IMR-90 (cell line): Measurements from ENCODE around the gene ATG14. TPM values are rescaled to one million over a fixed set of nuclear protein-coding genes. Genes with fewer than 3 reads are reported as not detected.

ENCODE experiments used
- ATAC-seq: fragments of 200-7000 bp; cut with Tn5 transposase; 2 replicates; pipeline ENCODE4 v1.9.1; 2020; ENCODE audit warnings: low read depth, mild to moderate bottlenecking, moderate library complexity
- BruUV-seq: library from RNA; stranded (reverse); fragments of 400-500 nt; replicated peaks from 2 replicates; lab custom pipeline; 2021; lab: Mats Ljungman, UMichigan
- CTCF ChIA-PET: fragments of 300-600 bp; formaldehyde crosslinking; extraction: SDS; loops from one replicate; lab custom pipeline; 2021; ENCODE audit warnings: antibody characterized with exemption; lab: Yijun Ruan, JAX
- POLR2A ChIA-PET: fragments of 300-600 bp; sonication (Branson Sonifier 250); formaldehyde crosslinking; loops from one replicate; lab custom pipeline; 2022; ENCODE audit warnings: antibody characterized with exemption; ENCODE audit not compliant: unreplicated experiment; lab: Charles Lee
- DNase-seq: peaks from one replicate; pipeline ENCODE4 v3.0.0; 2013
- H2AFZ ChIP-seq: replicated peaks from 2 replicates; pipeline ENCODE3; 2013; ENCODE audit warnings: low read length, mild to moderate bottlenecking; ENCODE audit not compliant: poor library complexity
- H2AK5ac ChIP-seq: 2 replicates; pipeline ENCODE4 v1.6.1; 2013; ENCODE audit warnings: low read depth, low read length, inconsistent platforms
- H2AK9ac ChIP-seq: replicated peaks from 2 replicates; pipeline ENCODE3; 2013; ENCODE audit warnings: mild to moderate bottlenecking, low read depth, low read length, moderate library complexity; ENCODE audit not compliant: poor library complexity
- H2BK120ac ChIP-seq: 2 replicates; pipeline ENCODE4 v1.6.1; 2013; ENCODE audit warnings: low read depth, low read length, inconsistent platforms
- H2BK15ac ChIP-seq: 3 replicates; pipeline ENCODE4 v1.6.1; 2013; ENCODE audit warnings: low read depth, low read length, inconsistent platforms
- H2BK20ac ChIP-seq: 2 replicates; pipeline ENCODE4 v1.6.1; 2013; ENCODE audit warnings: low read depth, mild to moderate bottlenecking, inconsistent platforms, low read length, moderate library complexity
- H2BK5ac ChIP-seq: 2 replicates; pipeline ENCODE4 v1.6.1; 2013; ENCODE audit warnings: mild to moderate bottlenecking, low read depth, low read length, inconsistent platforms; ENCODE audit not compliant: poor library complexity, severe bottlenecking
- H3K14ac ChIP-seq: replicated peaks from 2 replicates; pipeline ENCODE4 v1.6.1; 2013; ENCODE audit warnings: low read depth, low read length, inconsistent platforms
- H3K18ac ChIP-seq: 2 replicates; pipeline ENCODE4 v1.6.1; 2013; ENCODE audit warnings: low read depth, low read length, control low read depth
- H3K23ac ChIP-seq: 2 replicates; pipeline ENCODE4 v1.6.1; 2013; ENCODE audit warnings: low read depth, low read length, inconsistent platforms
- H3K27ac ChIP-seq: 2 replicates; pipeline ENCODE4 v1.5.1; 2013; ENCODE audit warnings: mild to moderate bottlenecking, control low read depth, low read length; ENCODE audit not compliant: insufficient read depth
- H3K27me3 ChIP-seq: 2 replicates; pipeline ENCODE4 v1.6.1; 2013; ENCODE audit warnings: low read length; ENCODE audit not compliant: control insufficient read depth, insufficient read depth
- H3K36me3 ChIP-seq: 2 replicates; pipeline ENCODE4 v1.6.1; 2013; ENCODE audit warnings: low read length, mixed read lengths; ENCODE audit not compliant: control insufficient read depth, insufficient read depth
- H3K4ac ChIP-seq: 2 replicates; pipeline ENCODE4 v1.6.1; 2013; ENCODE audit warnings: low read depth, low read length, inconsistent platforms
- H3K4me1 ChIP-seq: 2 replicates; pipeline ENCODE4 v1.6.1; 2013; ENCODE audit warnings: low read length, mixed read lengths; ENCODE audit not compliant: control insufficient read depth, insufficient read depth
- H3K4me2 ChIP-seq: 2 replicates; pipeline ENCODE4 v1.6.1; 2013; ENCODE audit warnings: low read depth, mild to moderate bottlenecking, control low read depth, low read length, moderate library complexity
- H3K4me3 ChIP-seq: 2 replicates; pipeline ENCODE4 v1.5.1; 2013; ENCODE audit warnings: low read depth, mild to moderate bottlenecking, control low read depth, low read length, moderate library complexity; ENCODE audit not compliant: insufficient read depth
- H3K56ac ChIP-seq: 2 replicates; pipeline ENCODE4 v1.6.1; 2013; ENCODE audit warnings: low read length, inconsistent platforms; ENCODE audit not compliant: insufficient read depth; ENCODE audit errors: extremely low read depth
- H3K79me1 ChIP-seq, 2 experiments: 2 replicates each; pipeline ENCODE4 v1.6.1; 2013; ENCODE audit warnings: low read length in 2 of 2, inconsistent platforms in 1 of 2, low read depth in 1 of 2
- H3K9ac ChIP-seq: 2 replicates; pipeline ENCODE4 v1.6.1; 2013; ENCODE audit warnings: low read depth, low read length, control low read depth
- H3K9me1 ChIP-seq: 2 replicates; pipeline ENCODE4 v1.6.1; 2013; ENCODE audit warnings: low read length, inconsistent platforms; ENCODE audit not compliant: insufficient read depth
- H3K9me3 ChIP-seq: 2 replicates; pipeline ENCODE4 v1.6.1; 2013; ENCODE audit warnings: low read length; ENCODE audit not compliant: control insufficient read depth, insufficient read depth
- H4K20me1 ChIP-seq: 2 replicates; pipeline ENCODE4 v1.6.1; 2013; ENCODE audit warnings: low read length, inconsistent platforms; ENCODE audit not compliant: insufficient read depth
- H4K5ac ChIP-seq: 2 replicates; pipeline ENCODE4 v1.6.1; 2013; ENCODE audit warnings: mild to moderate bottlenecking, low read depth, low read length, control low read depth
- H4K8ac ChIP-seq, 2 experiments: 2 replicates each; pipeline ENCODE4 v1.6.1; 2013; ENCODE audit warnings: low read depth in 2 of 2, low read length in 2 of 2, control low read depth in 1 of 2, inconsistent platforms in 1 of 2
- H4K91ac ChIP-seq: 2 replicates; pipeline ENCODE4 v1.6.1; 2013; ENCODE audit warnings: low read depth, low read length, inconsistent platforms; ENCODE audit not compliant: insufficient read depth
- BHLHE40 ChIP-seq: fragments of 150-350 bp; IDR thresholded peaks from 2 replicates; pipeline ENCODE4 v1.6.1; 2016; ENCODE audit warnings: mild to moderate bottlenecking, low read depth, low read length
- CEBPB ChIP-seq: IDR thresholded peaks from 2 replicates; pipeline ENCODE4 v1.6.1; 2012; ENCODE audit warnings: low read depth, low read length, improper control_type of control experiment
- CHD1 ChIP-seq: IDR thresholded peaks from 2 replicates; pipeline ENCODE4 v1.6.1; 2012; ENCODE audit warnings: low read depth, low read length, improper control_type of control experiment
- FOS ChIP-seq: fragments of 150-350 bp; IDR thresholded peaks from 2 replicates; pipeline ENCODE4 v1.6.1; 2016; ENCODE audit warnings: low read depth, low read length
- MAFK ChIP-seq: IDR thresholded peaks from 2 replicates; pipeline ENCODE4 v1.6.1; 2012; ENCODE audit warnings: low read depth, low read length, improper control_type of control experiment
- MAZ ChIP-seq: IDR thresholded peaks from 2 replicates; pipeline ENCODE4 v1.6.1; 2012; ENCODE audit warnings: low read depth, mild to moderate bottlenecking, low read length, improper control_type of control experiment, moderate library complexity, borderline replicate concordance
- MXI1 ChIP-seq: IDR thresholded peaks from 2 replicates; pipeline ENCODE4 v1.6.1; 2012; ENCODE audit warnings: low read depth, mild to moderate bottlenecking, low read length, moderate library complexity, borderline replicate concordance
- NFE2L2 ChIP-seq: fragments of 150-350 bp; IDR thresholded peaks from 2 replicates; pipeline ENCODE4 v1.6.1; 2016; ENCODE audit warnings: low read depth, mild to moderate bottlenecking, low read length
- POLR2A ChIP-seq: IDR thresholded peaks from 2 replicates; pipeline ENCODE4 v1.6.1; 2012; ENCODE audit warnings: mild to moderate bottlenecking, low read depth, low read length
- RAD21 ChIP-seq: IDR thresholded peaks from 2 replicates; pipeline ENCODE4 v1.6.1; 2012; ENCODE audit warnings: low read length, improper control_type of control experiment
- RCOR1 ChIP-seq: IDR thresholded peaks from 2 replicates; pipeline ENCODE4 v1.6.1; 2012; ENCODE audit warnings: mild to moderate bottlenecking, low read length, improper control_type of control experiment; ENCODE audit not compliant: insufficient replicate concordance
- RFX5 ChIP-seq: IDR thresholded peaks from 2 replicates; pipeline ENCODE4 v1.8.0; 2012; ENCODE audit warnings: low read depth, mild to moderate bottlenecking, low read length, moderate library complexity
- SMC3 ChIP-seq: fragments of 150-350 bp; IDR thresholded peaks from 2 replicates; pipeline ENCODE4 v1.6.1; 2016; ENCODE audit warnings: low read depth, mild to moderate bottlenecking, antibody characterized with exemption, low read length, moderate library complexity
- WGBS, 2 experiments: methylation state at CpG; one replicate each; pipeline versions ENCODE4 v1.1.5 to v1.1.7; 2013; ENCODE audit warnings: missing lambda C conversion rate in 2 of 2; ENCODE audit not compliant: insufficient read length in 1 of 2; ENCODE audit errors: extremely low coverage in 2 of 2; 5-methylcytosine and 5-hydroxymethylcytosine counted together
- dilution Hi-C: fragments of 300-500 bp; cut with HindIII; formaldehyde crosslinking; loops from one replicate; pipeline ENCODE4 v1.14.3; 2018; ENCODE audit warnings: low sequenced_read_pairs; ENCODE audit not compliant: unreplicated experiment
- in situ Hi-C: fragments of 300-500 bp; cut with MboI; formaldehyde crosslinking; loops from 3 replicates; pipeline ENCODE4 v1.14.3; 2019; ENCODE audit warnings: low sequenced_read_pairs, inconsistent platforms, mixed read lengths
- intact Hi-C: fragments of 100-400 bp; cut with micrococcal nuclease; formaldehyde crosslinking; loops from 2 replicates; pipeline ENCODE4 v1.10.0; 2022
- polyA plus RNA-seq, 3 experiments: library from polyadenylated mRNA; depleted of rRNA; stranded (reverse); fragments of >200 nt; gene quantifications; 2 replicates each; pipeline ENCODE4 v1.2.3, GENCODE V29; 2012; ENCODE audit warnings: low replicate concordance in 1 of 3
- total RNA-seq: library from RNA; depleted of rRNA; stranded (reverse); fragments of >200 nt; gene quantifications from 2 replicates; pipeline ENCODE4 v1.2.3, GENCODE V29; 2012
- TF ChIP-seq, protein P1 (sequence below): fragments of 150-350 bp; IDR thresholded peaks from 2 replicates; pipeline ENCODE4 v1.6.1; 2017; ENCODE audit warnings: mild to moderate bottlenecking, antibody characterized with exemption, low read length, low read depth
- TF ChIP-seq, protein P2 (sequence below): fragments of 150-350 bp; IDR thresholded peaks from 2 replicates; pipeline ENCODE4 v1.6.1; 2016; ENCODE audit warnings: low read depth, mild to moderate bottlenecking, low read length, moderate library complexity, borderline replicate concordance
- TF ChIP-seq, protein P3 (sequence below): conservative IDR thresholded peaks from 2 replicates; pipeline ENCODE4 v1.5.1; 2012; ENCODE audit warnings: mild to moderate bottlenecking, low read depth, low read length, improper control_type of control experiment

Gene ATG14
- total and polyA plus RNA-seq, 2 of the 4 experiments (the other 2 are of a cell fraction): 5.0 to 12.4 TPM

DNA sequence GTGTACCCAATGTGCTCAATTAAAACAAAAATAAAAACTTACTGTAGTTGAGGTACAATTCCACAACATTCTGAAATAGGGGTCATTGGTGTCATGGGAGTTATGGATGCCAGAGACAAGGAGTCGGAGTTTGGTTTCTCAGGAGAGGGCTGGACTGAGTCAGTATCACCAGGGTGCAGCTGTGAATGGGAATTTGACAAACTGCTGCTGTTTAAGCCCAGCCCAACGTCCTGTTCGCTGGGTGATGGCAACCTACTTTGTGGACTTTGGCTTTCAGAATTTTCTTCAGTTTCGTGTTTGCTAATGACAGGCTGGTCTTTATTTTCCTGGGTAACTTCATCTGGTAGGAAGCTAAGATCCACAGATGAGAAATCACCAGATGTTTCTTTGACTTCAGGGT is 24.9 kb upstream of the ATG14 start:
- H2AK5ac ChIP-seq: no peak overlapping the region
- no peaks in the 10 kb centered on the region for H3K9me1 ChIP-seq
- in situ Hi-C loops: loop anchor here (25.0 kb wide), 1 partner anchor 901 kb away; no protein-coding TSS in a partner anchor
- no peaks in the 10 kb centered on the region for H3K9me3 ChIP-seq
- H4K20me1 ChIP-seq: no peaks in the 10 kb centered on the region
- H2BK15ac ChIP-seq: no peak overlapping the region
- H3K79me1 ChIP-seq: no peaks in the 10 kb centered on the region
- no peak overlapping the region for H3K4me2 ChIP-seq
- DNase-seq (no peak), ATAC-seq (peak; percentile 25; the same call in 1 of the 2 replicates)
- no peak overlapping the region for H2AK9ac ChIP-seq
- H4K8ac ChIP-seq: no peak overlapping the region
- no peak overlapping the region for H2BK5ac ChIP-seq
- no peak overlapping the region for H3K9ac ChIP-seq
- H3K4me1 ChIP-seq: no peaks in the 10 kb centered on the region
- POLR2A ChIA-PET: no interaction called here
- H2AFZ ChIP-seq: no peak overlapping the region
- dilution Hi-C loops: no loop called here
- 55% methylated on average over 2 of the region's 4 CpGs; no CpG with 5 or more reads in 1 of the 2 experiments for WGBS, 2 experiments
- no peak overlapping the region for H3K4me3 ChIP-seq
- intact Hi-C loops: loop anchor here (5.0 to 10.0 kb wide), 2 partner anchors 491 to 678 kb away; partner anchors contain the start of gene PELI2
- no peak overlapping the region for H3K4ac ChIP-seq
- H4K5ac ChIP-seq: no peak overlapping the region
- no peak overlapping the region for H3K23ac ChIP-seq
- no TSS peak for BruUV-seq
- H3K27me3 ChIP-seq: peaks cover 12% of the 10 kb centered on the region
- H2BK20ac ChIP-seq: no peak overlapping the region
- no peak overlapping the region for H3K27ac ChIP-seq
- no peak overlapping the region for H2BK120ac ChIP-seq
- no peaks in the 10 kb centered on the region for H3K36me3 ChIP-seq
- no peak overlapping the region for H4K91ac ChIP-seq
- no peak overlapping the region for H3K18ac ChIP-seq
- CTCF ChIA-PET: no interaction called here
- TF ChIP-seq NFE2L2: no peak
- no peak for TF ChIP-seq MAFK
- TF ChIP-seq, protein P1, sequence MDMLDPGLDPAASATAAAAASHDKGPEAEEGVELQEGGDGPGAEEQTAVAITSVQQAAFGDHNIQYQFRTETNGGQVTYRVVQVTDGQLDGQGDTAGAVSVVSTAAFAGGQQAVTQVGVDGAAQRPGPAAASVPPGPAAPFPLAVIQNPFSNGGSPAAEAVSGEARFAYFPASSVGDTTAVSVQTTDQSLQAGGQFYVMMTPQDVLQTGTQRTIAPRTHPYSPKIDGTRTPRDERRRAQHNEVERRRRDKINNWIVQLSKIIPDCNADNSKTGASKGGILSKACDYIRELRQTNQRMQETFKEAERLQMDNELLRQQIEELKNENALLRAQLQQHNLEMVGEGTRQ: no peak
- TF ChIP-seq FOS: no peak
- no peak for TF ChIP-seq POLR2A
- no peak for TF ChIP-seq SMC3
- TF ChIP-seq CEBPB: no peak
- TF ChIP-seq, protein P2, sequence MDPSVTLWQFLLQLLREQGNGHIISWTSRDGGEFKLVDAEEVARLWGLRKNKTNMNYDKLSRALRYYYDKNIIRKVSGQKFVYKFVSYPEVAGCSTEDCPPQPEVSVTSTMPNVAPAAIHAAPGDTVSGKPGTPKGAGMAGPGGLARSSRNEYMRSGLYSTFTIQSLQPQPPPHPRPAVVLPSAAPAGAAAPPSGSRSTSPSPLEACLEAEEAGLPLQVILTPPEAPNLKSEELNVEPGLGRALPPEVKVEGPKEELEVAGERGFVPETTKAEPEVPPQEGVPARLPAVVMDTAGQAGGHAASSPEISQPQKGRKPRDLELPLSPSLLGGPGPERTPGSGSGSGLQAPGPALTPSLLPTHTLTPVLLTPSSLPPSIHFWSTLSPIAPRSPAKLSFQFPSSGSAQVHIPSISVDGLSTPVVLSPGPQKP: no peak
- TF ChIP-seq RFX5: no peak
- TF ChIP-seq RAD21: no peak
- no peak for TF ChIP-seq MAZ
- no peak for TF ChIP-seq BHLHE40
- no peak for TF ChIP-seq RCOR1
- no peak for TF ChIP-seq CHD1
- TF ChIP-seq MXI1: no peak
- TF ChIP-seq, protein P3, sequence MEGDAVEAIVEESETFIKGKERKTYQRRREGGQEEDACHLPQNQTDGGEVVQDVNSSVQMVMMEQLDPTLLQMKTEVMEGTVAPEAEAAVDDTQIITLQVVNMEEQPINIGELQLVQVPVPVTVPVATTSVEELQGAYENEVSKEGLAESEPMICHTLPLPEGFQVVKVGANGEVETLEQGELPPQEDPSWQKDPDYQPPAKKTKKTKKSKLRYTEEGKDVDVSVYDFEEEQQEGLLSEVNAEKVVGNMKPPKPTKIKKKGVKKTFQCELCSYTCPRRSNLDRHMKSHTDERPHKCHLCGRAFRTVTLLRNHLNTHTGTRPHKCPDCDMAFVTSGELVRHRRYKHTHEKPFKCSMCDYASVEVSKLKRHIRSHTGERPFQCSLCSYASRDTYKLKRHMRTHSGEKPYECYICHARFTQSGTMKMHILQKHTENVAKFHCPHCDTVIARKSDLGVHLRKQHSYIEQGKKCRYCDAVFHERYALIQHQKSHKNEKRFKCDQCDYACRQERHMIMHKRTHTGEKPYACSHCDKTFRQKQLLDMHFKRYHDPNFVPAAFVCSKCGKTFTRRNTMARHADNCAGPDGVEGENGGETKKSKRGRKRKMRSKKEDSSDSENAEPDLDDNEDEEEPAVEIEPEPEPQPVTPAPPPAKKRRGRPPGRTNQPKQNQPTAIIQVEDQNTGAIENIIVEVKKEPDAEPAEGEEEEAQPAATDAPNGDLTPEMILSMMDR: no peak
- no peak overlapping the region for H3K14ac ChIP-seq
- H3K56ac ChIP-seq: no peak overlapping the region
